GM18519 (cell line): ENCODE results near the gene ACIN1.
"Not testable (repeated sequence)": the region's sequence is repeated elsewhere in the genome, so short reads cannot be mapped to it uniquely, and the experiment has no call there.

ENCODE experiments used
- ATAC-seq: cut with Tn5 transposase; IDR thresholded peaks from one replicate; pipeline ENCODE4 v1.9.1; 2021; ENCODE audit warnings: mild to moderate bottlenecking, moderate library complexity; ENCODE audit not compliant: unreplicated experiment, low FRiP score

The ACIN1 gene

DNA sequence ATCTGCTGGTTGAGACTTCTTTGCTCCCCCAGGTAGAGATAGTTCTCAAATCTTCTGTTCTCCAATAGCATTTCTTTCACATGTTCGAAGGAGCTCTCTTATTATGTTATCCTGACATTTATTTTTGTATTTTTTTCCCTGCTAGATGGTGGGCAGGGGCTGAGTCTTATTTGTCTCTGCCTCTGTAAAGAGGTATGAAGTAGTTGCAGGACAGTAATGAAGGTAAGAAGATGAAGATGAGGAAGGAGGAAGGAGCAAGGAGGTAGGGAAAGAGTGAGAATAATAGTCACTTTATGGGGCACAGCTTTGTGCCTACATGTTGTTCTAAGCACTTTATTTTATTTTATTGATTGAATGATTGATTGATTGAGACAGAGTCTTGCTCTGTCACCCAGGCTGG, 14.8 kb upstream of the ACIN1 start:
- ATAC-seq: no peak

DNA sequence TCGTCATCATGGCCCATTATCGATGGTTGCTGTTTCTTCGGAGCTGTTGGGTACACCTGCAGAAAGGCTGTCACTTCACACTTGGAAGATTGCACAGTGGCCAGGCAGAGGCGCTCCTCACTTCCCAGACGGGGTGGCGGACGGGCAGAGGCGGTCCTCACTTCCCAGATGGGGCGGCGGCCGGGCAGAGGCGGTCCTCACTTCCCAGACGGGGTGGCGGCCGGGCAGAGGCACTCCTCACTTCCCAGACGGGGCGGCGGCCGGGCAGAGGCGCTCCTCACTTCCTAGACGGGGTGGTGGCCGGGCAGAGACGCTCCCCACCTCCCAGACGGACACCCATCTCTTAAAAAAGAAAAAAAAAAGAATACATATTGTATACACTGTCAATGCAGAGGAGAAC, 13.2 kb upstream of the ACIN1 start:
- not testable (repeated sequence) for ATAC-seq

DNA sequence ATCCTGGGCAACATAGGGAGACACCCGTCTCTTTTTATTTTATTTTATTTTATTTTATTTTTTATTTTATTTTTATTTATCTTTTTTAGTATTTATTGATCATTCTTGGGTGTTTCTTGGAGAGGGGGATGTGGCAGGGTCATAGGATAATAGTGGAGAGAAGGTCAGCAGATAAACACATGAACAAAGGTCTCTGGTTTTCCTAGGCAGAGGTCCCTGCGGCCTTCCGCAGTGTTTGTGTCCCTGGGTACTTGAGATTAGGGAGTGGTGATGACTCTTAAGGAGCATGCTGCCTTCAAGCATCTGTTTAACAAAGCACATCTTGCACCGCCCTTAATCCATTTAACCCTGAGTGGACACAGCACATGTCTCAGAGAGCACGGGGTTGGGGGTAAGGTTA, 12.7 kb upstream of the ACIN1 start:
- ATAC-seq: not testable (repeated sequence)

DNA sequence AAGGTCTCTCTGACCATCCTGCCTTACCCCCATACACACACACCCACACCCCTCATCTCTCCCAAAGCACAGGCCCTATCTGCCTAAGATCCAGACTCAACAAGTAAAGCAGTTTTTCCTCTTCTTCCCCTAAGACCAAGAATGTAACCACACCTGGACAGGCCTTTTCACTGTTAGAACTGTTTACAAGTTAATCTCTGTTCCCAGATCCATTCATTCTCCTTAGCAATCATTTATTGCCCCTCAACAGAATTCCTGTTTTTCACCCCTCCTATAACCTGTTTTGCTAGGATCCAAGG, 11.8 kb upstream of the ACIN1 start:
- no peak for ATAC-seq

DNA sequence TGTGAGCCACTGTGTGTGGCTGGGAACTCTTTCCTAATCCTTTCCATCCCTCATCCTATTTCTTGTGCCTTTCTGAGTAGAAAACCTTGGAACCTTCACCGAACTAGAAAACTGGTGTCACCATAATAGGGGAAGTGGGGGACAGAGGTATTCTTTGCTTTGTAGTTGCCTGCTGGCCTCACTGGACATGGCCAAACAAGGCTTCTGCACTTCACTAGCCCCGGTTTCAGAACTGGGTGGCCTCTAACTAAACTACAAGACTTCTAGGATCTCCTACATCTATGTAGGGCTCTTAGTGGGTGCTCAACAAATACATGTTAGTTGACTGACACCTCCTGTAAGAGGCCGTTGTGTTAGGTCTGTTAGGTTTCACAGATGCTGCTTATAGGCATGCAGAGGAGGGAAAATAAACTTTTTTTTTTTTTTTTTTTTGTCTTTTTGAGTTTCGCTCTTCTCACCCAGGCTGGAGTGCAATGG, 10.4 kb upstream of the ACIN1 start:
- ATAC-seq: no peak

DNA sequence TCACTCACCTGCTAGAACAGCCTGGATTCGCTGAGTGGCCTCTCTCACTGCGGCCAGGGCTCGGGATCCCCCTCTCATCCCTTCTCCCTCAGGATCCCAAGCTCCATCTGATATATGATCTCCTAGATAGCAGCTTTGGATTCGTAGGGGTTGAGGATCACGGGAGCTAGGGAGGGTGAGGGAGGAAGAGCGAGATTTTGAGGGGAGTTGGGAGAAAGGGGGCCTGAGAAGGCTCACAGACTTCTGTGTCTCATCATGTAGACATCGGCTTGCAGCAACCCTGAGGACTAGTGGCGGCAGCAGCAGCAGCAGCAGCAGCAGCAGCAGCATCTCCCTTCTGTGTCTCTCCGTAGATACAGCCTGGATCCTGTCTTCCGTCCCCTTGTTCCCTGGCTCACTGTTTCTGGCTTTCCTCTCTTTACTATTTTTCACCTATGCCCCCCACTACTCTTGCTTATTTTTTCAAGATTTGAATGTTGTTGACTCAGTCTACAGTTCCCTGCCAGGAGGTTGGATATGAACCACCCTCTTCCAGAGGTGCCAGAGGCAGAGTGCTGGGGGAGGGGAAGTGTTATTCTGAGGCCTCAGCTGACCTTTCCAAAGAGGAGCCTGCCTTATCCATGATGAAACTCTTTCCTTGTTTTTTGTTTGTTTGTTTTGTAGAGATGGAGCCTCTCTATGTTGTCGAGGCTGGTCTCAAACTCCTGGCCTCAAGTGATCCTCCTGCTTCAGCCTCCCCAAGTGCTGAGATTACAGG, 9.8 kb upstream of the ACIN1 start, which contains the start of gene CIROP:
CIROP (minus strand) TSS at position 399 of the 757 bp plus-strand sequence; CDS start at position 330, 69 bp downstream.
- no peak for ATAC-seq

DNA sequence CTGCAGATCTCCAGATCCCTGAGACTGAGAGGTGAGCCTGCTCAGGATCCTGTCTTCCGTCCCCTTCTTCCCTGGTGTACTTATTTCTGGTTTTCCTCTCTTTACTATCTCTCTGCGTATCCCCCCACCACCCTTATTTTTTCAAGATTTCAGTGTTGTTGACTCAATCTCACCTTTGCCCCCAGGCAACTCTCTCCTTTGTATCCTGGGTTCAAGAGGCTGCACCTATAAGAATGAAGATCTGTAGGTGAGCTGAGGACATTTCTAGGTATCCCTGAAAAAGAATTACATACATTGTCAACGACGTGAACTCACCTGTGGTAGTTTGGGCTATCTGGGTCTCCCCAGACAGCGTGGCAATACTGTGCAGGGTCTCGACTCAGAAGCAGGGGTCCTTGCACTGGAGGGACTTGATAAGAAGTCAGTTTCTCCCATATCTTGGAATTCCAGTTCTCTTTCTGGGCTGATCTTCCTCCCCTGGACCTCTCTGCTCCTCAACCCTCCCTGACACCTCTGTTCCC, 9.2 kb upstream of the ACIN1 start:
- no peak for ATAC-seq

DNA sequence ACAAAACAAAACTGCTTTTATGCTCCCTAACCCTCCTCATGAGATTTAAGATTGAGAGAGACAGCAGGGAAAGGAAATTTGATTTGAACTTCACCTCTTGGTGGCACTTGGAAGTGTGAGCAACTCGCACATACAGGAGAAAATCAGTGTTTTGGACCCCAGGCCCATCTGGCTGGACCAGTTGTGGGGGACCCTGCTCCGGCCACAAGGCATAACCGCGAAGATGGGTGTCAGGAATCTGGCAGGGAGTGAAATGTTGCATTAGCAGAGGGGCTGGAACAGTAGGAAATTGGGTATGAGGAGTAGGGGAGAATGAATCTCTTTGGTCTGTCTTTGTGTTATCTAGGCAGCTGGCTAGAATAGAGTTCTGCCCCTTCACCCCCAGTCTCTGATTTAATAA, 8.6 kb upstream of the ACIN1 start:
- ATAC-seq: no peak

DNA sequence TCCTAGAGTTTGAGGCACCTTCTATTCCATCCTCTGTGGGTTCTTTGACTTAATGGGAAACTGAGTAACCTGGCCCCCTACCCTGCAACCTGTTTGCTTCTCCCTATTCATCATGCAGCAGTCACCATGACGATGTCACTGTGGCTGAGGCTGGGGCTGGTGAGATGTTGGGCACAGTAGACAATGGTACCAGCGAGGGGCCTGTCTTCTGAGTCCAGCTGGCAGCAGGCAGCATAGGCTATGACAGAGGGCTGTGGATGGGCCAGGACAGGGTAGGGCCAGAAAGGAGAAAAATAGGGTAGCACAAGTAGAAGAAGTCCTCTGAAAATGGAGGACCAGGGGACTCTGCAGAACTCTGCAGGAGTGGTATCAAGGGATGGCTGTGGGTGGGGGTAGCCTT, 7.9 kb upstream of the ACIN1 start:
- no peak for ATAC-seq

DNA sequence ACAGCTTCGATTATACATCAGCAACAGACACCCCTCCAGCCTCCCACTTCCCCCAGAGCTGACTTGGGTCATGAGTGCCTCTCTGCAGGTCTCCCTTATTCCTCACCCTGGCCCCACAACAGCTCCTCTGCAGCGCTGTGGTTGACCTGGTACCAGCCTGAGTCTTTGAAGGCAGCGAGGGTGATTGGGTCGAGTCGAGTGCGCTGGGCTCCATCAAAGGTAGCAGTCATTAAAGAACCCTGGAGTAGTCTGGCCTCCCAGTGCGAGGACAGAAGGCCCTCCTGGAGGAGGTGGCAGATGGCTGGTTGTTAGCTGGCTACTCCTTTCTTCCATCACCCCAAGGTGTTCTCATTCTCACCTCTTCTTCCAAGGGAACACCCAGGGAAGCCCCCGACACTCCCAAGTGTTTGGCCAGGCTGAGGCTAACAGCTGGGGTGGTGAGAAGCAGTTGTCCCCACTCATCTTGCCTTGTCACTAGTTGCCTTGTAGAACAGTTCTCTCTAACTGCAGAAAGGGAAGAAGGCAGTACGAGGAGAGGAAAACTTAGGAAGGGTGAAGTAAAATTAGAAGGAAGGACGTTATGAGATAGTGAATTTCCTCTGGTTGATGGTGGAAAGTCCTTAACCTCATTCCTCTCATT, 7.2 kb upstream of the ACIN1 start:
- ATAC-seq: no peak

DNA sequence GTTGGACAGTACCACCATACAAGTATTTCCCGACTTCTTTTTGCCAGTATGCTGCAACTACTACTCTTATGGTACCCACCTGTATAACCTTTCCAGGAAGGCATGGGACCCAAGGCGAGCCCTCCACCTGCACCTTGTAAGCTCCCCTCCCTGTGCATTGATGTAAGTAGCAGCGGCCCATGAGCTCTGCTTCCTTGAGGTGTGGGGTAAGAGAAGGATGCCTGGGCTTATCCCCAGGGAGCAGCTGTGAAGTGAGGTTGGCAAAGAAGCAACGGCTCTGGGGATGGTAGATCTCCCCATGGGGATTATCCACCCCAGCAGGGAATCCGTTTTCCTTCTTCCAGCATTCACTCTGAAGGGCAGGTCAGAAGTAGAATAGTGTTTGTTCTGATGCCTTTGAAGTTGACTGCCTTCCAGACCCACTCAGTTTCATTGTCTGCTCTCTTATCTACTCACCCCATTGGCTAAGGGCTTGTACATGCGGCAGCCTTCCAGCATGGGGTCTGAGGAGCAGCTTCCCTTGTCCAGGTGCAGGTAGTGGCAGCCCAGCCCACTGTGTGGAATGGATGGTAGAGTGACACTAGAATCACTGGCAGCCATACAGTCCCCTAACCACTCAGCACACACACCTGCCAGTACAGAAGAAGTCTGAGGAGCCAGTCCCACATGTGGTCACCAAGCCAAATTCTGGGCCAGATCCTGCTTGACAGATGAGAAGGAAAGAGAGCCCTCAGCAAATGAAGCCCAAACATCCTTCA, 6.5 kb upstream of the ACIN1 start:
- ATAC-seq: no peak

DNA sequence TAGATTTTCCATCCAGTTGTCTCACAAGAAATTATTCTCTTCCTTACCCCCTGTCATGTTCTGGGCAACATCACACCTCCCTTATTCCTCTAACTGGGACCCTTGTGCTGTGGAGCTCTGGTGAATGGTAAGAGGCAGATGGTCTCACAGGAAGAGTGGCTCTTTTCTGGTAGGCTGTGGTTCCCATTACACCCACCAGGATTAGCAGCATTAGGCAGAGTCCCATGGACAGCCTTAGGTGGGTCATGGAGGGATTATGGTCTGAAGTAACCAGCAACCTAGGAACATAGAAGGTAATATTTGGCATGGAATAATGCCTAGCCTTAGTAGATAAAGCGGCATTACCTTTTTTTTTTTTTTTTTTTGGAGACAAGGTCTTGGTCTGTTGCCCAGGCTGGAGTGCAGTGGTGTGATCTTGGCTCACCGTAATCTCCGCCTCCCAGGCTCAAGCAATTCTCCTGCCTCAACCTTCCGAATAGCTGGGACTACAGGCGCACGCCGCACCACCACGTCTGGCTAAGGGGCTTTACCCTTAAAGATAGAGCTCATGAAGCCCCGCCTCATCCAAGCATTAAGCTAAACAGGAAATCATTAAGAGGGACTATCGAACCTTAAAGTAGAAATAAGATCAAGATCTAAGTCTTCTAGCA, 4.4 kb upstream of the ACIN1 start:
- ATAC-seq: no peak

DNA sequence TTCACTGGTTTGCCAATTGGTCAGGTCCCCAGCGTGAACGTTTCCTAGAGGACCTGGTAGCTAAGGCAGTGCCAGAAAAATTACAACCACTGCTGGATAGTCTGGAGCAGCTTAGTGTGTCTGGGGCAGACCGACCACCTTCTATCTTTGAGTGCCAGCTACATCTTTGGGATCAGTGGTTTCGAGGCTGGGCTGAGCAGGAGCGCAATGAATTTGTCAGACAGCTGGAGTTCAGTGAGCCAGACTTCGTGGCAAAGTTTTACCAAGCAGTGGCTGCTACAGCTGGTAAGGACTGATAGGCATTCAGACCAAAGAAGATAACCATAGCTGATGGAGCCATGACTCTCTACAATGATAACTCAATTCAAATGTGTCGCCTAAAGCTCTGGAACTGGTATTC, 2.9 kb upstream of the ACIN1 start:
- no peak for ATAC-seq

DNA sequence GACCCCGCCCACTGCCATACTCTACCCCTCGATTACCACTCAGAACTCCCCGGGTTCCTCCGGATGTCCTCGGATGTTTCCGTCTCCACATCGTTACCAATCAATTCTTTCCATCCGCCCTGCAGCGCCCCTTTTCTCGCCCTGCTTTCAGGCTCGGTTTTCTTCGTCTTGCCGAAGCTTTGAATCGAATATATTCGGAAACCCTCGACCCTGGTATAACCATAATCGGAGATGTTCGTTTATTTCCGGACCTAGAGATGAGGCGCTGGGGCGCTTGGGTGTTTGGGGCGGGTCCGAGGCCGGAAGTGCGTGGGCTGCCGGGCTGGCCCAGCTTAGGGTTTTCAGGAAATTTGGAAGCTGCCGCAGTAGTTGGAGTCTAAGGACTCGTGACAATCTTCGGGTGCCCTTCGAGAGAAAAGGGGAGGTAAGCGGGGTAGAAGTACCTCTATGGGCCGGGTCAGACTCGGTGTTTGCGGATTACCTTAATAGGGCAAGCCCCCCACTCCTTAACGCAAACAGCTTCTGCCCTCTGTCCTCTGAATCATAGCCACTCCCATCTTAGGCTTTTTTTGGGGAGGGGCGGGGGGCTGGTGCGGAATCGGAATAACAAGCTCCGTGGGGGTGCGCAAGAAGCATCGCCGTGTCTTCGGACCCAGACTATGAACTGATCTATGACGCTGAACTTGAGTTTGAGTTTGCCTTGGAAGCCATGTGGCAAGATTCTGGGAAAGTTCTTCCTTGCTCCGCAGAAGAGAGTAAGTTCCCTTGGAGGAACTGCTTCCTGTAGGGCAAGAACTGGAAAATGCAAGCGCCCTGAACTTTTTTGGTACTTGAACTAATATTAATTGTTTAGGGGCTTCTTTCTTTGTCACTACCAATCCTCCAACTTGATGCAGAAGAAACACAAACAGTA, 516 bp upstream of the ACIN1 start, which contains the start of gene C14orf119:
C14orf119 (plus strand) TSS at position 310 of the 913 bp plus-strand sequence. CDS start 2,154 bp downstream, outside the sequence.
- peak; percentile 91 for ATAC-seq

DNA sequence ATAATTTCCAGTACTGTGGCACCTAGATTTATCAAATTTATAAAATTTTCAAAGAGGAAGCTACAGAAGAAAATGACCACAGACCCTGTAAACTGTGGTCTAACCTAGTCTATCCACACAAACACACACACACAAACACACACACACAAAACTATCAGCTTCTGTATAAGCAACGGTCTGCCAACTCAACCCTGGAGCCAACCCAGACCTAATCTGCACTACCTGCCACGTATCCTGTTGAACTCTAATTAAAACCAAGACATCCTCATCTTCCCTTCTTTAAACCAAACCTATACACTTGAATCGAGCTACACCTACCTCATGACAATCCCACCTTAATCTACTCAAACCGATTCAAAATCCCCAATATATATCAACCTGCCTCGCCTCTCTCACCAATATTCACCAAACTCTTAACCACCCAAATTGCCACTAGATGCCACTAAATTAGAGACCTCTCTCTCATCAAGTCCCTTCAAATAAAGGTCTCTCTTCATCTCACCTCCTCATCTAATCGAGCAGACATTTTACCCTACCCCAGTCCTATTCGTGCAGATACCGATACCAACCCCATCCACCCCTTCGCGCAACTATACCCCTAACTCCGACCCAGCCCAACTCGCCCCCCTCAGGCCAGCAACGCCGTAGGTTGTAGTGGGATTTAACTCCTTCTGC, 808 bp downstream of the ACIN1 start:
- ATAC-seq: peak; percentile 8

DNA sequence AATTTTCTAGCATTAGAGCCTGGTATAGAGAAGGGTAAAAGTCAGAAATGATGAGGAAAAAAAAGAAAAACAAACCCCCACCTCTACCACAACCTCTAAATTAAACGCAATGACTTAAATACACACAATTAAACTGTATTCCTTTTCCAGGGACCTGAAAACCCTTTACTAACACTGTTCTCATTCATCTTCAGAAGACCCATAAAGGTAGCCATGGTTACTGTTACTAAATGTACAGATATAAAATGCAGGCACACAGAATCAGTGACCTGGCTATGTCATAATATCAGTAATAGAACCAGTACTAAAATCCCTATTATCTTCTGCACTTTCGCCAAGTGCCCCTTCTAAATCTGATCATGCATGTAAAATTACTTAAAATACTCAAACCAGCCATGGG, 1.4 kb downstream of the ACIN1 start:
- no peak for ATAC-seq

DNA sequence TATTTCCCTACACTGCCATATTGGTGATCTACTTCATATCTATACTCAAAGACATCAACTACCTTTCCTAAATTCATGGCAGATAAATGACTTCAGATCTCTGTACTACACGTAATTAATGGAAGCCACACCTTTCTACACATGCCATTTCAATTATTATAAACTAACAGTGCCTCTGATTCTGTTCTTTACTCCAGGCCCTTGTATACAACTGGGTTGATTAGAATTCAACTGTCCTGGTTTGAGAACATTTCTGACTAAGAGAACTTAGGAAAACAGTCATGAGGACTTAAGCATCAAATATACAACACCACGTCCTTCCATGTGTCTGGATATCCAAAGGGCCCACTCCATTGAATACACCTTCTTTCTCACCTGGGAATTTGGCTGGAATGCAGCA, 1.8 kb downstream of the ACIN1 start:
- no peak for ATAC-seq

DNA sequence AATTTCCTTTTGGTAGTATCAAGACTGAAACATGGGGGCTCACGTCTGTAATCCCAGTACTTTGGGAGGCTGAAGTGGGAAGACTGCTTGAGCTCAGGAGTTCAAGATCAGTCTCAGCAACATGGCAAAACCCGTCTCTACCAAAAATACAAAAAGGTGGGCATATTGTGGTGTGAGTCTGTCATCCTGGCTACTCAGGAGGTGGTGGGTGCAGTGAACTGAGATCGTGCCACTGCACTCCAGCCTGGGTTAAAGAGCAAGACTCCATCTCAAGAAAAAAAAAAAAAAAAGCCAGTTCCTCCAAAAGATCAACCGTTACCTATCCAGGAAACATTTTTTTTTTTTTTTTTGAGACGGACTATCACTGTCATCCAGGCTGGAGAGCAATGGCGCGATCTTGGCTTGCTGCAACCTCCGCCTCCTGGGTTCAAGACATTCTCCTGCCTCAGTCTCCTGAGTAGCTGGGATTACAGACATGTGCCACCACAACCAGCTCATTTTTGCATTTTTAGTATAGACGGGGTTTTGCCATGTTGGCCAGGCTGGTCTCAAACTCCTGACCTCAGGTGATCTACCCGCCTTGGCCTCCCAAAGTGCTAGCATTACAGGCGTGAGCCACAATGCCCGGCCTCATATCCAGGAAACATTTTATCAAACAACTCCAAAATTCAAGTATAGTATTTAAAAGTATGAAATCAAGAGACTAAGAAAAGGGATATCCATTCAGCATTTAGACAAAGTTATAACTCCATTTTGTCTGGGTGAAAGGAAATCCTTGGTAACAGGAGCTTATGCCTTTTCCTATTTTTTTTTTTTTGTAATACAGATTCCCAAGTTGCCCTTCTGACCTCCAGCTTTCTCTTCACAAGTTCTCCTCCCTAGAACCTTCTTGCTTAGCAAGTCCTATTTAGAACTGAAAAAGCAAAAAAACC, 3.4 kb downstream of the ACIN1 start:
- ATAC-seq: no peak
